GM12864 (cell line): Measurements from ENCODE around the gene ZNF576.
A peak's percentile ranks its signal among the peaks of the same experiment; 100 is the strongest.

Experiments used
- DNase-seq: peaks from one replicate; pipeline ENCODE4 v3.0.0-alpha.2; 2011; ENCODE audit warnings: low read depth
- H3K4me3 ChIP-seq: 2 replicates; pipeline ENCODE4 v1.5.1; 2011; ENCODE audit warnings: mild to moderate bottlenecking, low read depth, low read length, control low read depth
- TF ChIP-seq, protein P1 (sequence below): IDR thresholded peaks from 2 replicates; pipeline ENCODE4 v1.5.1; 2011; ENCODE audit warnings: low read depth, mild to moderate bottlenecking, moderate library complexity, low read length, control low read depth, inconsistent platforms; ENCODE audit errors: missing control alignments

Gene ZNF576

DNA sequence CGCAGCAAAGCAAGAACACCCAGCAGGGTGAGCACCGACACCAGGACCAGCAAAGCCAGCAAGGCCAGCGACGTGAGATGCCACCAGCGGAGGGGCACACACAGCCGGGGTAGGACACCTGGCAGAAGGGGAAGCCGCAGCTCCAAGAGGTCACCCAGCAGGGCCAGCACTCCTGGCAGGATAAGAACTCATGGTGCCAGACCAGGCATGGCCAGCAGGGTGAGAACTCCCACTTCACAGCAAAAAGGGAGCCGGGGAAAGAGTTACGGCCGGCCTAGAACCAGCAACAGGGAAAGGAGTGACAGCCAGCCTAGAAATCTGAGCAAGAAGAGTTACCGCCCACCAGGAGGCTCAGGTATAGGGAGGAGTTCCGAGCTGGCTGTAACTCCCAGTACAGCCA, 16.0 kb downstream of the ZNF576 start:
- no peak overlapping the region for H3K4me3 ChIP-seq
- TF ChIP-seq, protein P1, sequence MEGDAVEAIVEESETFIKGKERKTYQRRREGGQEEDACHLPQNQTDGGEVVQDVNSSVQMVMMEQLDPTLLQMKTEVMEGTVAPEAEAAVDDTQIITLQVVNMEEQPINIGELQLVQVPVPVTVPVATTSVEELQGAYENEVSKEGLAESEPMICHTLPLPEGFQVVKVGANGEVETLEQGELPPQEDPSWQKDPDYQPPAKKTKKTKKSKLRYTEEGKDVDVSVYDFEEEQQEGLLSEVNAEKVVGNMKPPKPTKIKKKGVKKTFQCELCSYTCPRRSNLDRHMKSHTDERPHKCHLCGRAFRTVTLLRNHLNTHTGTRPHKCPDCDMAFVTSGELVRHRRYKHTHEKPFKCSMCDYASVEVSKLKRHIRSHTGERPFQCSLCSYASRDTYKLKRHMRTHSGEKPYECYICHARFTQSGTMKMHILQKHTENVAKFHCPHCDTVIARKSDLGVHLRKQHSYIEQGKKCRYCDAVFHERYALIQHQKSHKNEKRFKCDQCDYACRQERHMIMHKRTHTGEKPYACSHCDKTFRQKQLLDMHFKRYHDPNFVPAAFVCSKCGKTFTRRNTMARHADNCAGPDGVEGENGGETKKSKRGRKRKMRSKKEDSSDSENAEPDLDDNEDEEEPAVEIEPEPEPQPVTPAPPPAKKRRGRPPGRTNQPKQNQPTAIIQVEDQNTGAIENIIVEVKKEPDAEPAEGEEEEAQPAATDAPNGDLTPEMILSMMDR: no peak
- DNase-seq: no peak

DNA sequence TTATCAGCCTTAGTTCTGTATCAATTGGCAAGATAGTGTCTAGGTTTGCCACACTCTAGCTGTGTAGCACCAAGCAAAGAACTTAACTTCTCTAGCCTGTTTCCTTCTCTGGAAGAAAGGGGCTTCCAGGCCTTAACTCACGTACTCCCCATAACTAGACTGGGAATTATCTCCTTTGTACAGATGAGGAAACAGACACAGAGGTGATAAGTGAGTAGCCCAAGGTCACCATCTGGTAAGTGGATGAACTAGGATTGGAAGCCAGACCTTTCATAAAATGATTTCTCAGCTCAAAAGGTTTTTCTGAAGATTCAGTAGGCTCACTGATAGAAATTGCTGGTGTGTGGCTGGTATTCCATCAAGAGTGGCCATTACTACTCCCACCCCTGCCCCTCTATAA, 19.9 kb downstream of the ZNF576 start:
- TF ChIP-seq, protein P1: no peak
- no peak for DNase-seq
- H3K4me3 ChIP-seq: no peak overlapping the region

- TF ChIP-seq, protein P1: no peak
- no peak overlapping the region for H3K4me3 ChIP-seq
- DNase-seq: no peak
Observed at GRCh38 chr19:43616954-43617353, 20.6 kb downstream of the ZNF576 start.

DNA sequence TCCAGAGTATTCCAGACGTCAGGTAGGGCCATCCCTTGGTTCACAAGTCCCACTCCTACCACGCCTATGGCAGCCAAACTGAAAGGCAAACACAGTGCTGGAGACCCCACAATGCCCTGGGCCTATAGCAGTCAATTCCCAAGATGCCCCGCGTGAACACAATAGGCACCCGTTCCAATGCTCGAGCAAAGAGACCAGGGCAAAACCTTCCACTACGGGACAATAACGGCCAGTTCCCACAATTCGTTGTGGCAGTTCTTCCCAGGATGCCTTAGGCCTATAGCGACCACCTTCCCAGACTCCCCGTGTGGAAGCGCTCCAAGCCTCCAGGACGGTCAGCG, 22.5 kb downstream of the ZNF576 start:
- TF ChIP-seq, protein P1: no peak
- no peak for DNase-seq

GRCh38 chr19:43619262-43620060, 23.1 kb downstream of the ZNF576 start, which contains the start of gene ZNF428:
ZNF428 (minus strand) TSS chr19:43619629; CDS start chr19:43614304, 5,325 bp downstream.
- peak within 1 kb of the TSS; percentile 80 for H3K4me3 ChIP-seq
- DNase-seq: peak; percentile 85
- TF ChIP-seq, protein P1: no peak

More for the DNA sequence above, 22.5 kb downstream of the ZNF576 start:
- H3K4me3 ChIP-seq: peak overlapping the region; percentile 80

DNA sequence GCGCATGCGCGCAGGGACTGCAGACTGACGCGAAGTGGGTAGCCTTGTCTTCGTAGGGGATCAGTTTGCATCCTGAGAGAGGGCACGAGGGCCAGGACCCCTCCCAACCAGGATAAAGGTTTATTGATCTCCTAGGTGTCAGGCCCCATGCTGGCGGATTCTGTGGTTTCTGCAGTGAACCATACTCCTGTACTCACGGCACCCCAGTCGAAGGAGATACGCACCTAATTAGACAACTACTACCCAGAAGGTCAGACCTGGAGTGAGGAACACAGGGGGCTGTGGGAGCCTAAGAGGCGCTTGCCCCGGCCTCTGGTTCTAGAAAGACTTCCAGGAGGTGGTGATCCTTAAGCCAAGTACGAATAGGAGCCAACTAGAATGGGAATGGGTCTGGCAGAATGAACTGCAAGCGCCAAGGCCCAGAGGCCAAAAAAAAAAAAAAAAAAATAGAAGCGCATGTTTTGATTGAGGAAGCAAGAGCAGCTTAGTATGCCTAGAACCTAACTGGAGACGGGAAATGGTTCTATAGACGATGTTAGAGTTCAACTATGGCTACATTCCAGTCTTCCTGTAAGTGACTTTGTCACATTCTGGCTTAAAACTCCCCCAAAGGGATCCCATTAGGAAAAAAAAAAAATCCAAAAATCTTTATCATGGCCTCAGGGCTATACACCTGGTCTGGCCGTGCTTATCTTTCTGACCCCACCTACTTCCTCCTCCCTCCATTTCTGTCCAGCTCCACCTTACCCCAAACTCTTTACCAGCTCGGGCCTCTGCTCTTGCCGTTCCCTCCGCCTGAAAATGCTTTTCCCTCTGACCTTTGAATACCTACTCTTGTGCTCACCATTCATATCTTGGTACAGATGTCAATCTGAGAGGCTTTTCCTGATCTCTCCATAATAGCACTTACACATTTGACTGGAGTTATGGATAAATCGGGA, 23.9 kb downstream of the ZNF576 start:
- peak overlapping the region; percentile 80 for H3K4me3 ChIP-seq
- TF ChIP-seq, protein P1: no peak
- no peak for DNase-seq
